WTC11 (cell line): Measurements from ENCODE around the gene AGXT. TPM values are rescaled to one million over a fixed set of nuclear protein-coding genes. Genes with fewer than 3 reads are reported as not detected.
A peak's percentile ranks its signal among the peaks of the same experiment; 100 is the strongest.

Experiments used
- ATAC-seq: fragments of 200-7000 bp; cut with Tn5 transposase; 2 replicates; pipeline ENCODE4 v1.10.0; 2021; ENCODE audit warnings: mild to moderate bottlenecking, moderate library complexity
- CTCF ChIA-PET: fragments of 300-600 bp; sonication (Branson Sonifier 250); formaldehyde crosslinking; loops from one replicate; lab custom pipeline; 2021; ENCODE audit warnings: antibody characterized with exemption; lab: Charles Lee
- POLR2A ChIA-PET: fragments of 350-600 bp; sonication (Branson Sonifier 250); formaldehyde crosslinking; loops from one replicate; lab custom pipeline; 2021; ENCODE audit warnings: antibody characterized with exemption; lab: Charles Lee
- DNase-seq: peaks from one replicate; pipeline ENCODE4 v3.0.0; 2021; ENCODE audit warnings: low spot score
- H3K27ac Mint-ChIP-seq: 2 replicates; pipeline ENCODE4 v1.8.0; 2021; ENCODE audit warnings: mixed read lengths
- H3K27me3 Mint-ChIP-seq: 2 replicates; pipeline ENCODE4 v1.8.0; 2021; ENCODE audit warnings: low read depth, mild to moderate bottlenecking, moderate library complexity, mixed read lengths
- H3K36me3 Mint-ChIP-seq: 2 replicates; pipeline ENCODE4 v1.8.0; 2021; ENCODE audit warnings: mixed read lengths
- H3K4me1 Mint-ChIP-seq: 2 replicates; pipeline ENCODE4 v1.8.0; 2022; ENCODE audit warnings: mixed read lengths
- H3K4me3 Mint-ChIP-seq: 2 replicates; pipeline ENCODE4 v1.8.0; 2021; ENCODE audit warnings: mild to moderate bottlenecking, moderate library complexity, mixed read lengths
- H3K9me3 Mint-ChIP-seq: 2 replicates; pipeline ENCODE4 v1.8.0; 2021; ENCODE audit warnings: mixed read lengths
- ATF1 ChIP-seq: sonication (generic); formaldehyde crosslinking; IDR thresholded peaks from 2 replicates; pipeline ENCODE4 v1.8.1; 2023; ENCODE audit warnings: mild to moderate bottlenecking, moderate library complexity, missing genetic modification reagents
- ESRRA ChIP-seq: sonication (generic); formaldehyde crosslinking; IDR thresholded peaks from 2 replicates; pipeline ENCODE4 v1.8.1; 2022; ENCODE audit warnings: mild to moderate bottlenecking, missing genetic modification reagents, borderline replicate concordance
- FOXJ3 ChIP-seq: sonication (generic); formaldehyde crosslinking; IDR thresholded peaks from 2 replicates; pipeline ENCODE4 v1.9.0; 2021; ENCODE audit warnings: missing genetic modification reagents, mild to moderate bottlenecking, borderline replicate concordance
- FOXP1 ChIP-seq: sonication (generic); formaldehyde crosslinking; IDR thresholded peaks from 2 replicates; pipeline ENCODE4 v1.8.0; 2022; ENCODE audit warnings: missing genetic modification reagents, mild to moderate bottlenecking, moderate library complexity, borderline replicate concordance
- JAZF1 ChIP-seq: fragments of 250-450 bp; sonication (Bioruptor Pico); IDR thresholded peaks from 2 replicates; pipeline ENCODE4 v1.9.0; 2021; ENCODE audit warnings: moderate library complexity, mild to moderate bottlenecking, inconsistent platforms
- JUN ChIP-seq: sonication (generic); formaldehyde crosslinking; IDR thresholded peaks from 2 replicates; pipeline ENCODE4 v1.8.0; 2023; ENCODE audit warnings: mild to moderate bottlenecking, missing genetic modification reagents
- NFATC4 ChIP-seq: fragments of 250-450 bp; sonication (Bioruptor Pico); IDR thresholded peaks from 2 replicates; pipeline ENCODE4 v1.9.0; 2021; ENCODE audit warnings: mild to moderate bottlenecking
- NFE2L1 ChIP-seq: sonication (generic); formaldehyde crosslinking; IDR thresholded peaks from 2 replicates; pipeline ENCODE4 v1.8.1; 2023; ENCODE audit warnings: missing genetic modification reagents
- NFYB ChIP-seq: sonication (generic); formaldehyde crosslinking; conservative IDR thresholded peaks from 2 replicates; pipeline ENCODE4 v1.8.0; 2022; ENCODE audit warnings: low read depth, missing genetic modification reagents
- NR2C2 ChIP-seq: sonication (generic); formaldehyde crosslinking; IDR thresholded peaks from 2 replicates; pipeline ENCODE4 v1.8.0; 2022; ENCODE audit warnings: mild to moderate bottlenecking, missing genetic modification reagents
- ZNF138 ChIP-seq: sonication (generic); formaldehyde crosslinking; conservative IDR thresholded peaks from 2 replicates; pipeline ENCODE4 v1.8.1; 2022; ENCODE audit warnings: mild to moderate bottlenecking, moderate library complexity, missing genetic modification reagents
- ZNF232 ChIP-seq: sonication (generic); formaldehyde crosslinking; IDR thresholded peaks from 2 replicates; pipeline ENCODE4 v1.8.0; 2022; ENCODE audit warnings: mild to moderate bottlenecking, missing genetic modification reagents
- ZNF423 ChIP-seq: fragments of 250-450 bp; sonication (Bioruptor Pico); IDR thresholded peaks from 2 replicates; pipeline ENCODE4 v2.1.2; 2022; ENCODE audit warnings: mild to moderate bottlenecking, moderate library complexity
- ZNF671 ChIP-seq: fragments of 250-450 bp; sonication (Bioruptor Pico); IDR thresholded peaks from 2 replicates; pipeline ENCODE4 v1.8.0; 2021; ENCODE audit warnings: mild to moderate bottlenecking
- total RNA-seq: library from RNA; stranded (reverse); gene quantifications from 3 replicates; pipeline ENCODE4 v1.2.3, GENCODE V29; 2021
- TF ChIP-seq, protein P1 (sequence below): fragments of 250-450 bp; sonication (Bioruptor Pico); IDR thresholded peaks from 2 replicates; pipeline ENCODE4 v1.9.0; 2021; ENCODE audit warnings: moderate library complexity, mild to moderate bottlenecking, inconsistent platforms, borderline replicate concordance
- TF ChIP-seq, protein P2 (sequence below): fragments of 200-600 bp; IDR thresholded peaks from 2 replicates; pipeline ENCODE4 v1.8.0; 2022; ENCODE audit warnings: antibody characterized with exemption
- TF ChIP-seq, protein P3 (sequence below): sonication (generic); formaldehyde crosslinking; IDR thresholded peaks from 2 replicates; pipeline ENCODE4 v1.8.0; 2023; ENCODE audit warnings: mild to moderate bottlenecking, missing genetic modification reagents
- TF ChIP-seq, protein P4 (sequence below): sonication (generic); formaldehyde crosslinking; IDR thresholded peaks from 2 replicates; pipeline ENCODE4 v1.8.1; 2022; ENCODE audit warnings: low read depth, mild to moderate bottlenecking, moderate library complexity, missing genetic modification reagents, borderline replicate concordance
- TF ChIP-seq, protein P5 (sequence below): sonication (generic); formaldehyde crosslinking; IDR thresholded peaks from 2 replicates; pipeline ENCODE4 v1.8.0; 2023; ENCODE audit warnings: missing genetic modification reagents
- TF ChIP-seq, protein P6 (sequence below): sonication (generic); formaldehyde crosslinking; IDR thresholded peaks from 2 replicates; pipeline ENCODE4 v1.8.1; 2023; ENCODE audit warnings: mild to moderate bottlenecking, missing genetic modification reagents, borderline replicate concordance

Gene AGXT
- total RNA-seq, 1 experiment from 2014 or later = 0.24 TPM

DNA sequence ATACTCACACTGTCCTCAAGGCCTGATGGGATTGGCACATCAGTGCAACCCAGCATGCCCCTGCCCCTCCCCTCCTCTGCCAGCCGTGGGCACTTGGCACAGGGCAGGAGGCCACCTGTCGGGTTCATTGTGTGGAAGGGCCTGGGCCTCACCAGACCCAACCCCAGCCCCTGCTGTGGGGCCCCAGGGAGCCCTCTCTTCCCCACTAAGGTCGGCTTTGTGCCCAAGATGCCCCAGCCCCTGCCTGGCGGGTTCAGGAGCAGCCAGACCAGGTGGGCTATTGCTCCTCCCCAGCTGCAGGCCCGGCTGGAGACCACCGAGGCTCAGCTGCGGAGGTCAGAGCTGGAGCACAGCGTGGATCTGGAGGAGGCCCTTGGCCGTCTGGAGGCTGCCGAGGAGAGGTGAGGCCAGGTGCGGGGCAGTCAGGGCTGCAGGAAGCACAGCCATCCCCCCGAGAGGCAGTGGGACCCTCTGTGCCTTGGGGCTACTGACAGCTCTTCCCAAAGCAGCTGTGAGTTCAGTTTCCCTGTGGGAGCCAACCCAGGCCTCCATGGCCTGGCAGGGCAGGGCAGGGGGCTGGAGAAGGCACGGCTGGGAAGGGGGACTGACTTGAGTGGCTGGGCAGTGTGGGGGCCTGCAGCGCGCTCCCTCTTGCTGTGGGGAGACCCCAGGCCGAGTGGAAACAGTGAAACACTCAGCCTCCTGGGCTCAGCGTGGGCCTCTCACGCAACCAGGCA, 53.8 kb downstream of the AGXT start:
- no peaks in the 10 kb centered on the region for H3K27me3 Mint-ChIP-seq
- DNase-seq = no peak
- TF ChIP-seq ATF1 (CRISPR knock-in tag) (no peak), NR2C2 (CRISPR knock-in tag) (no peak), ZNF671 (CRISPR knock-in tag) (no peak), JUN (CRISPR knock-in tag) (no peak), ZNF232 (CRISPR knock-in tag) (no peak), FOXJ3 (CRISPR knock-in tag) (no peak), NFE2L1 (CRISPR knock-in tag) (no peak), JAZF1 (CRISPR knock-in tag) (no peak), NFYB (CRISPR knock-in tag) (no peak), ESRRA (CRISPR knock-in tag) (no peak)
- TF ChIP-seq, protein P1, sequence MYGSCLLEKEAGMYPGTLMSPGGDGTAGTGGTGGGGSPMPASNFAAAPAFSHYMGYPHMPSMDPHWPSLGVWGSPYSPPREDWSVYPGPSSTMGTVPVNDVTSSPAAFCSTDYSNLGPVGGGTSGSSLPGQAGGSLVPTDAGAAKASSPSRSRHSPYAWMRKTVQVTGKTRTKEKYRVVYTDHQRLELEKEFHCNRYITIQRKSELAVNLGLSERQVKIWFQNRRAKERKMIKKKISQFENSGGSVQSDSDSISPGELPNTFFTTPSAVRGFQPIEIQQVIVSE (CRISPR knock-in tag) = no peak
- TF ChIP-seq, protein P2, sequence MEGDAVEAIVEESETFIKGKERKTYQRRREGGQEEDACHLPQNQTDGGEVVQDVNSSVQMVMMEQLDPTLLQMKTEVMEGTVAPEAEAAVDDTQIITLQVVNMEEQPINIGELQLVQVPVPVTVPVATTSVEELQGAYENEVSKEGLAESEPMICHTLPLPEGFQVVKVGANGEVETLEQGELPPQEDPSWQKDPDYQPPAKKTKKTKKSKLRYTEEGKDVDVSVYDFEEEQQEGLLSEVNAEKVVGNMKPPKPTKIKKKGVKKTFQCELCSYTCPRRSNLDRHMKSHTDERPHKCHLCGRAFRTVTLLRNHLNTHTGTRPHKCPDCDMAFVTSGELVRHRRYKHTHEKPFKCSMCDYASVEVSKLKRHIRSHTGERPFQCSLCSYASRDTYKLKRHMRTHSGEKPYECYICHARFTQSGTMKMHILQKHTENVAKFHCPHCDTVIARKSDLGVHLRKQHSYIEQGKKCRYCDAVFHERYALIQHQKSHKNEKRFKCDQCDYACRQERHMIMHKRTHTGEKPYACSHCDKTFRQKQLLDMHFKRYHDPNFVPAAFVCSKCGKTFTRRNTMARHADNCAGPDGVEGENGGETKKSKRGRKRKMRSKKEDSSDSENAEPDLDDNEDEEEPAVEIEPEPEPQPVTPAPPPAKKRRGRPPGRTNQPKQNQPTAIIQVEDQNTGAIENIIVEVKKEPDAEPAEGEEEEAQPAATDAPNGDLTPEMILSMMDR = no peak
- TF ChIP-seq, all 79 proteins: peak for 0
- no peak for ATAC-seq
- H3K9me3 Mint-ChIP-seq = no peaks in the 10 kb centered on the region
- CTCF ChIA-PET = interaction anchor here (1.3 to 1.8 kb wide), 3 partner anchors 8 to 156 kb away, joined by 3 to 12 read pairs (median 5); no protein-coding TSS in a partner anchor
- POLR2A ChIA-PET = no interaction called here
- H3K36me3 Mint-ChIP-seq = no peaks in the 10 kb centered on the region
- H3K27ac Mint-ChIP-seq = no peak overlapping the region
- no peak overlapping the region for H3K4me3 Mint-ChIP-seq
- no peaks in the 10 kb centered on the region for H3K4me1 Mint-ChIP-seq

DNA sequence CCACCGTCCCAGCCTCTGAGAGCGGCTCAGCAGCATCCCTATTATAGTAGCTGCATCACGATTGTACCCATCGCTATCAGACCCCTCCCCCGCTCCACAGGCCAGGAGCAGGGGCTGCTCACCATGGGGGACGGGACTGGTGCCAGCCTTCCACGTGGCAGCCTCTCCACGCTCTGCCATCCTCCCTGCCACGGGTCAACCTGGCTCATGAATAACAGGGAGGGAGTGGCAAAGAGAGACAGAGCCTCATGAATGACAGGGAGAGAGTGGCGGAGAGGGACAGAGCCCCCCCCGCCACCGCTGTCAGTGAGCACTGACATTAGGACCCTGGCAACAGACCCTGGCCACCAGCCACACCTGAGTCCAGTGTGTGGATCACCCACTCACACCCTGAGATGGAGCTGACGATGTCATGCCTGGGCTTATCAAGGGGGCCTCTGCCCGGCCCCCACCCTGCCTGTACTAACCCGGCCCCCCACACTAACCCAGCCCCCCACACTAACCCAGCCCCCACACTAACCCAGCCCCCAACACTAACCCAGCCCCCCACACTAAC, 54.4 kb downstream of the AGXT start:
- no peak for ATAC-seq
- CTCF ChIA-PET = interaction anchor here (1.3 to 1.8 kb wide), 3 partner anchors 9 to 155 kb away, joined by 3 to 12 read pairs (median 5); no protein-coding TSS in a partner anchor
- POLR2A ChIA-PET = no interaction called here
- Mint-ChIP-seq H3K4me1 (no peaks in the 10 kb centered on the region), H3K27me3 (no peaks in the 10 kb centered on the region)
- TF ChIP-seq, protein P3, sequence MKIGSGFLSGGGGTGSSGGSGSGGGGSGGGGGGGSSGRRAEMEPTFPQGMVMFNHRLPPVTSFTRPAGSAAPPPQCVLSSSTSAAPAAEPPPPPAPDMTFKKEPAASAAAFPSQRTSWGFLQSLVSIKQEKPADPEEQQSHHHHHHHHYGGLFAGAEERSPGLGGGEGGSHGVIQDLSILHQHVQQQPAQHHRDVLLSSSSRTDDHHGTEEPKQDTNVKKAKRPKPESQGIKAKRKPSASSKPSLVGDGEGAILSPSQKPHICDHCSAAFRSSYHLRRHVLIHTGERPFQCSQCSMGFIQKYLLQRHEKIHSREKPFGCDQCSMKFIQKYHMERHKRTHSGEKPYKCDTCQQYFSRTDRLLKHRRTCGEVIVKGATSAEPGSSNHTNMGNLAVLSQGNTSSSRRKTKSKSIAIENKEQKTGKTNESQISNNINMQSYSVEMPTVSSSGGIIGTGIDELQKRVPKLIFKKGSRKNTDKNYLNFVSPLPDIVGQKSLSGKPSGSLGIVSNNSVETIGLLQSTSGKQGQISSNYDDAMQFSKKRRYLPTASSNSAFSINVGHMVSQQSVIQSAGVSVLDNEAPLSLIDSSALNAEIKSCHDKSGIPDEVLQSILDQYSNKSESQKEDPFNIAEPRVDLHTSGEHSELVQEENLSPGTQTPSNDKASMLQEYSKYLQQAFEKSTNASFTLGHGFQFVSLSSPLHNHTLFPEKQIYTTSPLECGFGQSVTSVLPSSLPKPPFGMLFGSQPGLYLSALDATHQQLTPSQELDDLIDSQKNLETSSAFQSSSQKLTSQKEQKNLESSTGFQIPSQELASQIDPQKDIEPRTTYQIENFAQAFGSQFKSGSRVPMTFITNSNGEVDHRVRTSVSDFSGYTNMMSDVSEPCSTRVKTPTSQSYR (CRISPR knock-in tag) = no peak
- TF ChIP-seq, protein P4, sequence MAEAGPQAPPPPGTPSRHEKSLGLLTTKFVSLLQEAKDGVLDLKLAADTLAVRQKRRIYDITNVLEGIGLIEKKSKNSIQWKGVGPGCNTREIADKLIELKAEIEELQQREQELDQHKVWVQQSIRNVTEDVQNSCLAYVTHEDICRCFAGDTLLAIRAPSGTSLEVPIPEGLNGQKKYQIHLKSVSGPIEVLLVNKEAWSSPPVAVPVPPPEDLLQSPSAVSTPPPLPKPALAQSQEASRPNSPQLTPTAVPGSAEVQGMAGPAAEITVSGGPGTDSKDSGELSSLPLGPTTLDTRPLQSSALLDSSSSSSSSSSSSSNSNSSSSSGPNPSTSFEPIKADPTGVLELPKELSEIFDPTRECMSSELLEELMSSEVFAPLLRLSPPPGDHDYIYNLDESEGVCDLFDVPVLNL = no peak
- TF ChIP-seq JAZF1 (CRISPR knock-in tag) (no peak), ZNF138 (no peak), NFATC4 (CRISPR knock-in tag) (no peak), FOXP1 (CRISPR knock-in tag) (no peak), ZNF423 (CRISPR knock-in tag) (no peak)
- TF ChIP-seq, protein P5, sequence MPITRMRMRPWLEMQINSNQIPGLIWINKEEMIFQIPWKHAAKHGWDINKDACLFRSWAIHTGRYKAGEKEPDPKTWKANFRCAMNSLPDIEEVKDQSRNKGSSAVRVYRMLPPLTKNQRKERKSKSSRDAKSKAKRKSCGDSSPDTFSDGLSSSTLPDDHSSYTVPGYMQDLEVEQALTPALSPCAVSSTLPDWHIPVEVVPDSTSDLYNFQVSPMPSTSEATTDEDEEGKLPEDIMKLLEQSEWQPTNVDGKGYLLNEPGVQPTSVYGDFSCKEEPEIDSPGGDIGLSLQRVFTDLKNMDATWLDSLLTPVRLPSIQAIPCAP (CRISPR knock-in tag) = no peak
- TF ChIP-seq, protein P6, sequence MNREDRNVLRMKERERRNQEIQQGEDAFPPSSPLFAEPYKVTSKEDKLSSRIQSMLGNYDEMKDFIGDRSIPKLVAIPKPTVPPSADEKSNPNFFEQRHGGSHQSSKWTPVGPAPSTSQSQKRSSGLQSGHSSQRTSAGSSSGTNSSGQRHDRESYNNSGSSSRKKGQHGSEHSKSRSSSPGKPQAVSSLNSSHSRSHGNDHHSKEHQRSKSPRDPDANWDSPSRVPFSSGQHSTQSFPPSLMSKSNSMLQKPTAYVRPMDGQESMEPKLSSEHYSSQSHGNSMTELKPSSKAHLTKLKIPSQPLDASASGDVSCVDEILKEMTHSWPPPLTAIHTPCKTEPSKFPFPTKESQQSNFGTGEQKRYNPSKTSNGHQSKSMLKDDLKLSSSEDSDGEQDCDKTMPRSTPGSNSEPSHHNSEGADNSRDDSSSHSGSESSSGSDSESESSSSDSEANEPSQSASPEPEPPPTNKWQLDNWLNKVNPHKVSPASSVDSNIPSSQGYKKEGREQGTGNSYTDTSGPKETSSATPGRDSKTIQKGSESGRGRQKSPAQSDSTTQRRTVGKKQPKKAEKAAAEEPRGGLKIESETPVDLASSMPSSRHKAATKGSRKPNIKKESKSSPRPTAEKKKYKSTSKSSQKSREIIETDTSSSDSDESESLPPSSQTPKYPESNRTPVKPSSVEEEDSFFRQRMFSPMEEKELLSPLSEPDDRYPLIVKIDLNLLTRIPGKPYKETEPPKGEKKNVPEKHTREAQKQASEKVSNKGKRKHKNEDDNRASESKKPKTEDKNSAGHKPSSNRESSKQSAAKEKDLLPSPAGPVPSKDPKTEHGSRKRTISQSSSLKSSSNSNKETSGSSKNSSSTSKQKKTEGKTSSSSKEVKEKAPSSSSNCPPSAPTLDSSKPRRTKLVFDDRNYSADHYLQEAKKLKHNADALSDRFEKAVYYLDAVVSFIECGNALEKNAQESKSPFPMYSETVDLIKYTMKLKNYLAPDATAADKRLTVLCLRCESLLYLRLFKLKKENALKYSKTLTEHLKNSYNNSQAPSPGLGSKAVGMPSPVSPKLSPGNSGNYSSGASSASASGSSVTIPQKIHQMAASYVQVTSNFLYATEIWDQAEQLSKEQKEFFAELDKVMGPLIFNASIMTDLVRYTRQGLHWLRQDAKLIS (CRISPR knock-in tag) = no peak
- TF ChIP-seq, all 79 proteins: peak for 0
- H3K9me3 Mint-ChIP-seq = no peaks in the 10 kb centered on the region
- H3K4me3 Mint-ChIP-seq = no peak overlapping the region
- no peak overlapping the region for H3K27ac Mint-ChIP-seq
- H3K36me3 Mint-ChIP-seq = no peaks in the 10 kb centered on the region
- peak; percentile 11 for DNase-seq
